Transverse colon (tissue), 4 donors: ENCODE data around the gene KMT2E.

Source experiments
- POLR2AphosphoS5 ChIP-seq, 3 donors: sonication (generic); formaldehyde crosslinking; IDR thresholded peaks; one replicate each; pipeline ENCODE4 v1.6.1; 2016; ENCODE audit warnings: antibody characterized with exemption in 3 of 3
- TF ChIP-seq, protein P1 (sequence below), 5 experiments: fragments of 200-600 bp in 3 of 5; fragments of 450-650 bp in 2 of 5; sonication (generic) in 3 of 5; IDR thresholded peaks; 1 replicate in 2 of 5; 2 replicates in 3 of 5; pipeline ENCODE4 v1.5.1; 2016 to 2017; ENCODE audit warnings: antibody characterized with exemption in 5 of 5, inconsistent platforms in 3 of 5, mild to moderate bottlenecking in 2 of 5, moderate library complexity in 1 of 5

GRCh38 chr7:105105579-105105978 is 91.6 kb downstream of the KMT2E start:
- TF ChIP-seq, protein P1, sequence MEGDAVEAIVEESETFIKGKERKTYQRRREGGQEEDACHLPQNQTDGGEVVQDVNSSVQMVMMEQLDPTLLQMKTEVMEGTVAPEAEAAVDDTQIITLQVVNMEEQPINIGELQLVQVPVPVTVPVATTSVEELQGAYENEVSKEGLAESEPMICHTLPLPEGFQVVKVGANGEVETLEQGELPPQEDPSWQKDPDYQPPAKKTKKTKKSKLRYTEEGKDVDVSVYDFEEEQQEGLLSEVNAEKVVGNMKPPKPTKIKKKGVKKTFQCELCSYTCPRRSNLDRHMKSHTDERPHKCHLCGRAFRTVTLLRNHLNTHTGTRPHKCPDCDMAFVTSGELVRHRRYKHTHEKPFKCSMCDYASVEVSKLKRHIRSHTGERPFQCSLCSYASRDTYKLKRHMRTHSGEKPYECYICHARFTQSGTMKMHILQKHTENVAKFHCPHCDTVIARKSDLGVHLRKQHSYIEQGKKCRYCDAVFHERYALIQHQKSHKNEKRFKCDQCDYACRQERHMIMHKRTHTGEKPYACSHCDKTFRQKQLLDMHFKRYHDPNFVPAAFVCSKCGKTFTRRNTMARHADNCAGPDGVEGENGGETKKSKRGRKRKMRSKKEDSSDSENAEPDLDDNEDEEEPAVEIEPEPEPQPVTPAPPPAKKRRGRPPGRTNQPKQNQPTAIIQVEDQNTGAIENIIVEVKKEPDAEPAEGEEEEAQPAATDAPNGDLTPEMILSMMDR (IDR thresholded peaks at IDR 0.05) = no peak
- TF ChIP-seq POLR2AphosphoS5 (IDR thresholded peaks at IDR 0.05) = no peak
